ENCODE results near the gene AMIGO3.
"Not testable (repeated sequence)": the region's sequence is repeated elsewhere in the genome, so short reads cannot be mapped to it uniquely, and the experiment has no call there.

AMIGO3 gene

GRCh38 chr3:49690856-49691255 lies 28.6 kb downstream of the AMIGO3 start:
- not testable (repeated sequence) for H3K27me3 ChIP-seq (replicated peaks; ENCODE audit: control insufficient read depth, insufficient read depth, low read length); H3K4me3 ChIP-seq (replicated peaks; ENCODE audit: low read depth, low read length); H3K36me3 ChIP-seq (ENCODE audit: control insufficient read depth, insufficient read depth, low read length); DNase-seq (ENCODE audit: extremely low read depth, insufficient read length)

GRCh38 chr3:49689908-49690624 lies 29.4 kb downstream of the AMIGO3 start:
- H3K27me3 ChIP-seq (replicated peaks; ENCODE audit: control insufficient read depth, insufficient read depth, low read length); DNase-seq (ENCODE audit: extremely low read depth, insufficient read length); H3K36me3 ChIP-seq (ENCODE audit: control insufficient read depth, insufficient read depth, low read length): not testable (repeated sequence)
- H3K4me3 ChIP-seq (replicated peaks; ENCODE audit: low read depth, low read length), result peak overlapping the region; percentile 90

DNA sequence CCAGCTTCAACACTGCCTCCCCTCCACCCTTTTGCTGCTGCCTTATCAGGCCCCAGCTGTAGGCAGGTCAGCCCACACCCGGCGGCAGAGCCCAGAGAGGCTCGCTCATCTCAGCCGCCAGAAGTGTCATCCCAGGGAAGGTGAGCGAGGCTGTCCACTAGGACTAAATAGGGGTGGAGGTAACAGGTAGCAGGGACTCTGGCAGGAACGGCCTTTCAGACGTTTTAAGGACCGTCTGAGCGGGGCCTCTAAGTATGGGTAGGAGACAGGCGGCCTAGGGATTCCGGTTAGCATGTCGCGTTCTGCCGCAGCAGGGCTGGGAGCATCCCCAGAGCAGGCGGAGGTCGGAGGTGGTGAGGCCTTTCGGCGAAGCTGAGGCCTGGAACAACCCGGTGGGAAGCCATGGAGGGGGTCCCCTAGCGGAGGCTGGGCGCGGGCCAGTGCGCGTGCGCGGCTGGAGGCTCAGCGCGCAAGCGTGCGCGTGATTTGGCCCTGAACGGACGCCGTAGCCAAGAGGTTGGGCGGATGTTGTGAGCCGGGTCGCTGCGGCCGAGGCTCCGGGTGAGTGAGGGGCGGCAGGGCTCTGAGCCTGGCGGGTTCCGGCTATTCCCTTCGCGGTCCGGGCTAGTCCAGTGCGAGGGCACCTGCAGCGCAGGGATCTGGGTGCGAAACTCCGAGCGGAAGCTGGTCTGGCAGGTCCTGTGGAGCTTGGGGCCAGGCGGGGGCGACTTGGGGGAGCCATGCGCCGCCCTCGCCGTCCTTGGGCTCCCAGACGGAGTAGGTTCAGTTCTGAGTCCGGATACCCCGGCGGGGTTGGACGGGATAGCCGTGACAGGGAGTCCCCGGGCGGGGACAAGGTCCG lies 30.2 kb downstream of the AMIGO3 start, which contains the start of the genes MST1 and RNF123:
TSS of gene MST1 (minus strand) at position 429 of the 862 bp plus-strand sequence. CDS start 783 bp downstream, outside the sequence.
TSS of gene RNF123 (plus strand) at position 512 of the 862 bp plus-strand sequence. CDS start 1,609 bp downstream, outside the sequence.
- TF ChIP-seq, protein P1, sequence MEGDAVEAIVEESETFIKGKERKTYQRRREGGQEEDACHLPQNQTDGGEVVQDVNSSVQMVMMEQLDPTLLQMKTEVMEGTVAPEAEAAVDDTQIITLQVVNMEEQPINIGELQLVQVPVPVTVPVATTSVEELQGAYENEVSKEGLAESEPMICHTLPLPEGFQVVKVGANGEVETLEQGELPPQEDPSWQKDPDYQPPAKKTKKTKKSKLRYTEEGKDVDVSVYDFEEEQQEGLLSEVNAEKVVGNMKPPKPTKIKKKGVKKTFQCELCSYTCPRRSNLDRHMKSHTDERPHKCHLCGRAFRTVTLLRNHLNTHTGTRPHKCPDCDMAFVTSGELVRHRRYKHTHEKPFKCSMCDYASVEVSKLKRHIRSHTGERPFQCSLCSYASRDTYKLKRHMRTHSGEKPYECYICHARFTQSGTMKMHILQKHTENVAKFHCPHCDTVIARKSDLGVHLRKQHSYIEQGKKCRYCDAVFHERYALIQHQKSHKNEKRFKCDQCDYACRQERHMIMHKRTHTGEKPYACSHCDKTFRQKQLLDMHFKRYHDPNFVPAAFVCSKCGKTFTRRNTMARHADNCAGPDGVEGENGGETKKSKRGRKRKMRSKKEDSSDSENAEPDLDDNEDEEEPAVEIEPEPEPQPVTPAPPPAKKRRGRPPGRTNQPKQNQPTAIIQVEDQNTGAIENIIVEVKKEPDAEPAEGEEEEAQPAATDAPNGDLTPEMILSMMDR (IDR thresholded peaks at IDR 0.05; ENCODE audit: insufficient read depth, low read length, poor library complexity, severe bottlenecking), result peak; percentile 53

GRCh38 chr3:49688338-49689045 lies 31.0 kb downstream of the AMIGO3 start:
- H3K36me3 ChIP-seq (ENCODE audit: control insufficient read depth, insufficient read depth, low read length); DNase-seq (ENCODE audit: extremely low read depth, insufficient read length): not testable (repeated sequence)

More for the DNA sequence above, 30.2 kb downstream of the AMIGO3 start, which contains the start of the genes MST1 and RNF123:
- DNase-seq (ENCODE audit: extremely low read depth, insufficient read length), result peak; percentile 94
- no peaks in the 10 kb centered on the region for H3K27me3 ChIP-seq (replicated peaks; ENCODE audit: control insufficient read depth, insufficient read depth, low read length)
- H3K4me3 ChIP-seq (replicated peaks; ENCODE audit: low read depth, low read length), result peak within 1 kb of the TSS; percentile 90
- peaks cover under 1% of the 10 kb centered on the region; the same call in 1 of the 2 replicates for H3K36me3 ChIP-seq (ENCODE audit: control insufficient read depth, insufficient read depth, low read length)

DNA sequence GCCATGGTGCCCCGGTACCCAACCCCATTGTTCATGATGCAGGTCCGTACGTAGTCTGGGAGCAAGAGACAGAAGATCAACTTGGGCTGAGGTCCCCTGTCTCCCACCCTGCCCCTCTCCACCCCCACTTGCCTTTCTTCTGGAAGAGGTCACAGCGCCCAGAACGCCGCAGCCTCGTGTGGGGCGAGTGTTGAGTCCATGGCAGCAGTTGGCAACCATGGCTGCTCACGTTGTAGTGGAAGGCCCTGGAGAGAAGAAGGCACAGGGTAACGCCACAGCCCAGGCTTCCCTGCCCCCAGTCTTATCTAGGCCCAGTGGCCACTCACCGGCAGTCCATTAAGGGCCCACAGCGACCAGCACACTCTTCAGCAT lies 32.1 kb downstream of the AMIGO3 start:
- H3K36me3 ChIP-seq (ENCODE audit: control insufficient read depth, insufficient read depth, low read length), result peaks cover 13% of the 10 kb centered on the region
- not testable (repeated sequence) for H3K27me3 ChIP-seq (replicated peaks; ENCODE audit: control insufficient read depth, insufficient read depth, low read length); H3K4me3 ChIP-seq (replicated peaks; ENCODE audit: low read depth, low read length); DNase-seq (ENCODE audit: extremely low read depth, insufficient read length)

More at GRCh38 chr3:49688338-49689045, 31.0 kb downstream of the AMIGO3 start:
- peak overlapping the region; percentile 90 for H3K4me3 ChIP-seq (replicated peaks; ENCODE audit: low read depth, low read length)
- not testable (repeated sequence) for H3K27me3 ChIP-seq (replicated peaks; ENCODE audit: control insufficient read depth, insufficient read depth, low read length)

GRCh38 chr3:49686769-49687423 lies 32.6 kb downstream of the AMIGO3 start:
- H3K27me3 ChIP-seq (replicated peaks; ENCODE audit: control insufficient read depth, insufficient read depth, low read length); DNase-seq (ENCODE audit: extremely low read depth, insufficient read length); H3K4me3 ChIP-seq (replicated peaks; ENCODE audit: low read depth, low read length): not testable (repeated sequence)
- H3K36me3 ChIP-seq (ENCODE audit: control insufficient read depth, insufficient read depth, low read length), result peaks cover 17% of the 10 kb centered on the region

DNA sequence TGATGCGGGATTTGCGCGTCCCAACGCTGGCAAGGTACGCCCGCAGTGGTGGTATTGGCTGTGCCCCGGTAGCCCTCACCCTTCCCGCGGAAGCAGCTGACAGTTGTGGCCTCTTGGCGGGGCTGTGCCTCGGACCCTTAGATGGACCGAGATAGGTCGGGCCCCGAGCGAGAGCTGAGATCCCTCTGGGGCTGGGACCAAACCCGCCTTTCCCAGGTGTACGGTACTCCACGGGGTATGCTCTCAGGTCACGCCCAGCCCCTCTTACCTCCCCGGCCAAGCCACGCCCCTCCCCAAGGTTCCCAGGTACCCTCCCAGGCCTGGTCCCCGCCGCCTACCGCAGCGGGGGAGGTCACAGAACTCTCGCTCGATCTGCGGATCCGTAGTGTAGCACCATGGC lies 33.1 kb downstream of the AMIGO3 start:
- not testable (repeated sequence) for H3K27me3 ChIP-seq (replicated peaks; ENCODE audit: control insufficient read depth, insufficient read depth, low read length); H3K4me3 ChIP-seq (replicated peaks; ENCODE audit: low read depth, low read length); DNase-seq (ENCODE audit: extremely low read depth, insufficient read length)
- peaks cover 20% of the 10 kb centered on the region for H3K36me3 ChIP-seq (ENCODE audit: control insufficient read depth, insufficient read depth, low read length)

- H3K4me3 ChIP-seq (replicated peaks; ENCODE audit: low read depth, low read length); DNase-seq (ENCODE audit: extremely low read depth, insufficient read length); H3K27me3 ChIP-seq (replicated peaks; ENCODE audit: control insufficient read depth, insufficient read depth, low read length): not testable (repeated sequence)
- H3K36me3 ChIP-seq (ENCODE audit: control insufficient read depth, insufficient read depth, low read length), result peaks cover 25% of the 10 kb centered on the region
Measured at GRCh38 chr3:49685846-49686245, 33.6 kb downstream of the AMIGO3 start.

DNA sequence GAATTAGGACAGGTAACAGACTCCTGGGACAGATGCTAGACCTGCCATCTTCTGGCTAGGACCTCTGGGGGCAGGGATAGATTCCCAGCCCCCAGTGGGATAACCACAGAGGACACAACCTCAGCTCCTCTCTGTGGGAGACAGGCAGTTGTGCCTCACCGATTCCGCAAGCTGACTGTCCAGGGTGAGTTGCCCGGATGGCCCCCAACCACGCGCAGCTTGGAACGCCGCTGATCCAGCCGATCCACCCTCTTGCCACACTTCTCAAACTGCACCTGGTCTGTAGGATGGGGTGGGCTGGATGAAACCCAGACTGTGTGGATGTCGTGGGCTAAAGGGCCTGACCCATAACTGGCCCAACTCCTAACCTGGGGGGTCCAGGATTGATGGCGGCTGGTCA lies 34.4 kb downstream of the AMIGO3 start:
- H3K4me3 ChIP-seq (replicated peaks; ENCODE audit: low read depth, low read length), result not testable (repeated sequence)
- H3K36me3 ChIP-seq (ENCODE audit: control insufficient read depth, insufficient read depth, low read length), result peaks cover 33% of the 10 kb centered on the region

DNA sequence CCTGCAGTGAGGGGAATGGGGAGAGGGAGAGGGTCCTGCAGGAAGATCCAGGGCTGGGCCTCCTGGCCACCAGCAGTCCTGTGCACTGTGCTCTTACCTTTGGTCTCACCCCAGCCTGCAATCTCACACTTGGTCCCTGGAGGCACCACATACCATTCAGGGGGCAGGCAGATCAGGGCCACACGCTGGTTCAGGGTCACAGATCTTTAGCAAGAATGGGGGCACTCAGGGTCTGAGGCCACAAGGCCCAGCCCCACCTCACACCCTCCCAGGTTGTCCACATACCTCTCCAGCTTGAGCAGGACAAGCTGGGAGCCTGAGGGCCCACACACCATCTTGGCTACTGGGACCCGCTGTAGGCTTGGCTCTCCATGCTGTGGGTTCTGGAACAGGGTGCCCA lies 35.0 kb downstream of the AMIGO3 start:
- H3K4me3 ChIP-seq (replicated peaks; ENCODE audit: low read depth, low read length); H3K27me3 ChIP-seq (replicated peaks; ENCODE audit: control insufficient read depth, insufficient read depth, low read length): not testable (repeated sequence)
- peaks cover 38% of the 10 kb centered on the region for H3K36me3 ChIP-seq (ENCODE audit: control insufficient read depth, insufficient read depth, low read length)

More for the DNA sequence above, 34.4 kb downstream of the AMIGO3 start:
- DNase-seq (ENCODE audit: extremely low read depth, insufficient read length); H3K27me3 ChIP-seq (replicated peaks; ENCODE audit: control insufficient read depth, insufficient read depth, low read length): not testable (repeated sequence)

More for the DNA sequence above, 35.0 kb downstream of the AMIGO3 start:
- not testable (repeated sequence) for DNase-seq (ENCODE audit: extremely low read depth, insufficient read length)

Measured in GM06990 (cell line).